Effector CD4-positive, alpha-beta T cell (primary cell): Measurements from ENCODE around the gene CCDC60.

Source experiments
- DNase-seq: peaks from one replicate; pipeline ENCODE4 v3.0.0-alpha.2; 2020

The CCDC60 gene

GRCh38 chr12:119556854-119557253, 222.3 kb downstream of the CCDC60 start:
- no peak for DNase-seq

GRCh38 chr12:119565404-119565803, 230.9 kb downstream of the CCDC60 start:
- no peak for DNase-seq

- DNase-seq = no peak
These were observed 236.2 kb downstream of the CCDC60 start for GRCh38 chr12:119570771-119571170.

- no peak for DNase-seq
These were observed 238.6 kb downstream of the CCDC60 start for GRCh38 chr12:119573086-119573485.

GRCh38 chr12:119574255-119574654, 239.7 kb downstream of the CCDC60 start:
- DNase-seq = no peak

GRCh38 chr12:119576118-119576810, 241.7 kb downstream of the CCDC60 start:
- DNase-seq = no peak

GRCh38 chr12:119576915-119577314, 242.4 kb downstream of the CCDC60 start:
- DNase-seq = no peak

GRCh38 chr12:119578112-119578511, 243.6 kb downstream of the CCDC60 start:
- DNase-seq = no peak

- no peak for DNase-seq
These were observed 254.6 kb downstream of the CCDC60 start for GRCh38 chr12:119589097-119589496.

GRCh38 chr12:119589634-119590033, 255.1 kb downstream of the CCDC60 start:
- DNase-seq = no peak
